OCI-LY7 (cell line): Measurements from ENCODE around the gene THBD. TPM values are rescaled to one million over a fixed set of nuclear protein-coding genes. Genes with fewer than 3 reads are reported as not detected.

Experiments
- BruUV-seq: library from RNA; stranded (reverse); fragments of 400-500 nt; replicated peaks from 2 replicates; lab custom pipeline; 2021; lab: Mats Ljungman, UMichigan
- CTCF ChIA-PET: fragments of 300-600 bp; sonication (Branson Sonifier 250); formaldehyde crosslinking; loops from one replicate; lab custom pipeline; 2022; ENCODE audit warnings: antibody characterized with exemption; ENCODE audit not compliant: unreplicated experiment; lab: Charles Lee
- POLR2A ChIA-PET: fragments of 300-600 bp; sonication (Branson Sonifier 250); formaldehyde crosslinking; loops from one replicate; lab custom pipeline; 2022; ENCODE audit warnings: antibody characterized with exemption; lab: Charles Lee
- DNase-seq: peaks from one replicate; pipeline ENCODE4 v3.0.0-alpha.2; 2015; ENCODE audit warnings: low spot score
- H2AFZ ChIP-seq: fragments of 200-600 bp; sonication (generic), shearing (Covaris generic); 2 replicates; pipeline ENCODE4 v1.6.1; 2014; ENCODE audit warnings: mild to moderate bottlenecking, antibody characterized with exemption, low read length, moderate library complexity
- H3K27ac ChIP-seq: fragments of 200-600 bp; sonication (generic); 2 replicates; pipeline ENCODE4 v1.5.1; 2014; ENCODE audit warnings: mixed run types, low read depth, mild to moderate bottlenecking, moderate library complexity, low read length, inconsistent platforms; ENCODE audit not compliant: poor library complexity, severe bottlenecking
- H3K36me3 ChIP-seq: fragments of 200-600 bp; sonication (generic); 2 replicates; pipeline ENCODE4 v1.6.1; 2014; ENCODE audit warnings: mild to moderate bottlenecking, antibody characterized with exemption, low read length, moderate library complexity, mixed read lengths; ENCODE audit not compliant: insufficient read depth
- H3K4me1 ChIP-seq: fragments of 200-600 bp; sonication (generic); 2 replicates; pipeline ENCODE4 v1.5.1; 2014; ENCODE audit warnings: mild to moderate bottlenecking, low read length; ENCODE audit not compliant: insufficient read depth, poor library complexity, severe bottlenecking
- H3K4me2 ChIP-seq: fragments of 200-600 bp; sonication (generic); 2 replicates; pipeline ENCODE4 v1.6.1; 2014; ENCODE audit warnings: mild to moderate bottlenecking, low read length
- H3K4me3 ChIP-seq: fragments of 200-600 bp; sonication (generic); 2 replicates; pipeline ENCODE4 v1.5.1; 2014; ENCODE audit warnings: mild to moderate bottlenecking, low read depth, low read length; ENCODE audit not compliant: poor library complexity, severe bottlenecking
- H3K79me2 ChIP-seq: fragments of 200-600 bp; sonication (generic); 2 replicates; pipeline ENCODE4 v1.6.1; 2016; ENCODE audit warnings: low read depth, mild to moderate bottlenecking, low read length, moderate library complexity, mixed read lengths; ENCODE audit not compliant: insufficient read depth
- H3K9me2 ChIP-seq: fragments of 200-600 bp; sonication (generic); 2 replicates; pipeline ENCODE4 v1.6.1; 2016; ENCODE audit warnings: mild to moderate bottlenecking, low read length, mixed read lengths; ENCODE audit not compliant: insufficient read depth
- H3K9me3 ChIP-seq: fragments of 200-600 bp; sonication (generic); 2 replicates; pipeline ENCODE4 v1.6.1; 2014; ENCODE audit warnings: mild to moderate bottlenecking, mixed run types, low read length, mixed read lengths
- H4K20me1 ChIP-seq: fragments of 200-600 bp; sonication (generic); 2 replicates; pipeline ENCODE4 v1.6.1; 2014; ENCODE audit warnings: mild to moderate bottlenecking, antibody characterized with exemption, low read length, moderate library complexity, mixed read lengths; ENCODE audit not compliant: insufficient read depth
- EZH2phosphoT487 ChIP-seq: fragments of 200-600 bp; sonication (generic); IDR thresholded peaks from 2 replicates; pipeline ENCODE4 v1.6.1; 2018; ENCODE audit warnings: low read depth, borderline replicate concordance, mild to moderate bottlenecking, mixed run types, antibody characterized with exemption, low read length, moderate library complexity, mixed read lengths
- intact Hi-C: fragments of 100-400 bp; cut with micrococcal nuclease; formaldehyde crosslinking; loops from one replicate; pipeline ENCODE4 v1.10.0; 2022; ENCODE audit not compliant: unreplicated experiment
- total RNA-seq, 2 experiments: library from RNA; depleted of rRNA in 1 of 2; stranded (reverse); fragments of >200 nt in 1 of 2; shearing (Covaris generic) in 1 of 2; gene quantifications; 2 replicates each; pipeline ENCODE4 v1.2.3, GENCODE V29; 2014 to 2022
- TF ChIP-seq, protein P1 (sequence below): fragments of 200-600 bp; sonication (generic); conservative IDR thresholded peaks from 2 replicates; pipeline ENCODE4 v1.5.1; 2014; ENCODE audit warnings: mild to moderate bottlenecking, antibody characterized with exemption, low read length, moderate library complexity, mixed read lengths

Gene THBD
- total RNA-seq, 2 experiments from 2014 or later: not detected

- H3K79me2 ChIP-seq: no peaks in the 10 kb centered on the region
- no peak for TF ChIP-seq EZH2phosphoT487
- TF ChIP-seq, protein P1, sequence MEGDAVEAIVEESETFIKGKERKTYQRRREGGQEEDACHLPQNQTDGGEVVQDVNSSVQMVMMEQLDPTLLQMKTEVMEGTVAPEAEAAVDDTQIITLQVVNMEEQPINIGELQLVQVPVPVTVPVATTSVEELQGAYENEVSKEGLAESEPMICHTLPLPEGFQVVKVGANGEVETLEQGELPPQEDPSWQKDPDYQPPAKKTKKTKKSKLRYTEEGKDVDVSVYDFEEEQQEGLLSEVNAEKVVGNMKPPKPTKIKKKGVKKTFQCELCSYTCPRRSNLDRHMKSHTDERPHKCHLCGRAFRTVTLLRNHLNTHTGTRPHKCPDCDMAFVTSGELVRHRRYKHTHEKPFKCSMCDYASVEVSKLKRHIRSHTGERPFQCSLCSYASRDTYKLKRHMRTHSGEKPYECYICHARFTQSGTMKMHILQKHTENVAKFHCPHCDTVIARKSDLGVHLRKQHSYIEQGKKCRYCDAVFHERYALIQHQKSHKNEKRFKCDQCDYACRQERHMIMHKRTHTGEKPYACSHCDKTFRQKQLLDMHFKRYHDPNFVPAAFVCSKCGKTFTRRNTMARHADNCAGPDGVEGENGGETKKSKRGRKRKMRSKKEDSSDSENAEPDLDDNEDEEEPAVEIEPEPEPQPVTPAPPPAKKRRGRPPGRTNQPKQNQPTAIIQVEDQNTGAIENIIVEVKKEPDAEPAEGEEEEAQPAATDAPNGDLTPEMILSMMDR: no peak
- no peak for DNase-seq
- H3K36me3 ChIP-seq: no peaks in the 10 kb centered on the region
- no peaks in the 10 kb centered on the region for H4K20me1 ChIP-seq
- POLR2A ChIA-PET: no interaction called here
- no peak overlapping the region for H3K27ac ChIP-seq
- H3K9me2 ChIP-seq: no peaks in the 10 kb centered on the region
- H3K4me3 ChIP-seq: no peak overlapping the region
- no peaks in the 10 kb centered on the region for H3K4me1 ChIP-seq
- BruUV-seq: no TSS peak
- H2AFZ ChIP-seq: no peak overlapping the region
- CTCF ChIA-PET: no interaction called here
- intact Hi-C loops: no loop called here
- H3K9me3 ChIP-seq: no peaks in the 10 kb centered on the region
- H3K4me2 ChIP-seq: no peak overlapping the region
Measured at GRCh38 chr20:23090878-23091277, 41.4 kb upstream of the THBD start.

DNA sequence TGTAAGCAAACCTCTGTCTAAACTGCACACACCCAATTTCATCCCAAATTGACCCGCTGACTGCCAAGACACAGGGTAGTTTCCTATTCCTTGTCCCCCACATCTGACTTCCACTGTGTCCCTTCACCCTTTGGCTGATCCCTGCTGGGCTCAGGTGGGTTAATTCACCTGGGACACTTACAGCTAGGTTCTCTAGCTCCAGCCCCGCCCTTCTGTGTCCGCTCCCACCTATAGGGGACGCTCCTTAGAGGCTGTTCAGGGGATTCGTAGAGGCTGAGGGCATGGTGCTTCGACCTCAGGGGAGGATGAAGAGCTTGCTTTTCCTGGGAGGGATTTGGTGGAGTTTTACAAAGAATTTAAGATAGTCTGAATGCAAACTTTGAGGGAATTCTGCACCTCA is 40.7 kb upstream of the THBD start:
- H3K27ac ChIP-seq: no peak overlapping the region
- no peaks in the 10 kb centered on the region for H3K79me2 ChIP-seq
- no peaks in the 10 kb centered on the region for H3K9me3 ChIP-seq
- intact Hi-C loops: no loop called here
- ChIA-PET POLR2A (no interaction called here), CTCF (no interaction called here)
- TF ChIP-seq EZH2phosphoT487: no peak
- TF ChIP-seq, protein P1: no peak
- no peaks in the 10 kb centered on the region for H3K36me3 ChIP-seq
- H3K9me2 ChIP-seq: no peaks in the 10 kb centered on the region
- no peak overlapping the region for H3K4me3 ChIP-seq
- H3K4me1 ChIP-seq: no peaks in the 10 kb centered on the region
- no peaks in the 10 kb centered on the region for H4K20me1 ChIP-seq
- no peak overlapping the region for H2AFZ ChIP-seq
- DNase-seq: no peak
- BruUV-seq: no TSS peak
- H3K4me2 ChIP-seq: no peak overlapping the region

DNA sequence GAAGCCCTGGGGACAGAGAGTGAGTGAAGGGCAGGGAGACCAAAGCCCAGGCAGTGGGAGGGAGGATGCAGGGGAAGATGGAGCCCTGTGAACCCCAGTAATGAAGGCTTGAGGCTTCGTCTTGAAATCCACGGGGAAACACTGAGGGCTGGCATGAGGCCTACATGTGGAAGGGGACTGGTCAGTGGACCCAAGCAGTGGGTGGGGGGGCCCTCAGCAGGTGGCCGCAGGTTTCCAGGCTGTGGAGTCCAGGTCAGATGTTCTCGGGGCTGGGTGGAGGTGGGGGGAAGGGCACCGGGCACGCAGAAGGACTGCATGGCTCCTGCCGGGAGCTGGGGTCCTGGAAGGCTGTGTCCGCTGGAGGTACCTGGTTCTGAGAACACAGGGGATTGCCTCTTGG is 39.4 kb upstream of the THBD start:
- TF ChIP-seq, protein P1: no peak
- no peak for TF ChIP-seq EZH2phosphoT487
- no peak overlapping the region for H3K4me3 ChIP-seq
- H3K27ac ChIP-seq: no peak overlapping the region
- no peak overlapping the region for H2AFZ ChIP-seq
- no peaks in the 10 kb centered on the region for H3K9me3 ChIP-seq
- no peaks in the 10 kb centered on the region for H4K20me1 ChIP-seq
- POLR2A ChIA-PET: no interaction called here
- no TSS peak for BruUV-seq
- no peaks in the 10 kb centered on the region for H3K36me3 ChIP-seq
- CTCF ChIA-PET: no interaction called here
- H3K4me2 ChIP-seq: no peak overlapping the region
- no peaks in the 10 kb centered on the region for H3K4me1 ChIP-seq
- no peak for DNase-seq
- H3K9me2 ChIP-seq: no peaks in the 10 kb centered on the region
- no peaks in the 10 kb centered on the region for H3K79me2 ChIP-seq
- intact Hi-C loops: no loop called here
